Fibroblast of villous mesenchyme (primary cell): ENCODE measurements around the gene OGFRL1. TPM values are rescaled to one million over a fixed set of nuclear protein-coding genes. Genes with fewer than 3 reads are reported as not detected.

Experiments
- DNase-seq: peaks from one replicate; pipeline ENCODE4 v3.0.0-alpha.2; 2010; ENCODE audit warnings: low read depth
- H3K4me3 ChIP-seq: 2 replicates; pipeline ENCODE4 v1.5.1; 2011; ENCODE audit warnings: low read depth, mild to moderate bottlenecking, low read length
- total RNA-seq: library from RNA; depleted of rRNA; stranded (reverse); fragments of >200 nt; gene quantifications from 2 replicates; pipeline ENCODE4 v1.2.3, GENCODE V29; 2012
- TF ChIP-seq, protein P1 (sequence below): IDR thresholded peaks from 2 replicates; pipeline ENCODE4 v1.5.1; 2012; ENCODE audit warnings: low read depth, mild to moderate bottlenecking, low read length; ENCODE audit not compliant: insufficient read depth

OGFRL1 gene
- total RNA-seq, 1 donor: 241 TPM

DNA sequence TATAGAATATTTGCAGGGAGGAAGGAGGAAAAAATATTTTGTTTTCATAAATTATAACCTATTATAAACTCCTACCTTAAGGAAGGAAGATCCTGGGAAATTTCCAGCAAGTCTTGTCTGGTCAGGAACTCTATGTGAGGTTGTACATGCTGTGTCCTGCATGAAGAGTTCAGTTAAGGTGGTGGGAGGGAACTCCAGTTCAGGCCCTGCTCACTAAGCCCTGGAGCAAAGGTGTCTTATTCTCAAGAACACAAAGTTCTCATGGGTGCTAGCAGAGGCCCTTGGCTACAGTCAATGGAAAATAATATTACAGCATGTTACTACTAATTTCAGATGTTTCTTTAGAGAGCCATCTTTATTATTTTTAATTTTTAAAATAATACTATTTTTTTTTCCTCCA lies 3.8 kb upstream of the OGFRL1 start:
- no peak overlapping the region for H3K4me3 ChIP-seq
- TF ChIP-seq, protein P1, sequence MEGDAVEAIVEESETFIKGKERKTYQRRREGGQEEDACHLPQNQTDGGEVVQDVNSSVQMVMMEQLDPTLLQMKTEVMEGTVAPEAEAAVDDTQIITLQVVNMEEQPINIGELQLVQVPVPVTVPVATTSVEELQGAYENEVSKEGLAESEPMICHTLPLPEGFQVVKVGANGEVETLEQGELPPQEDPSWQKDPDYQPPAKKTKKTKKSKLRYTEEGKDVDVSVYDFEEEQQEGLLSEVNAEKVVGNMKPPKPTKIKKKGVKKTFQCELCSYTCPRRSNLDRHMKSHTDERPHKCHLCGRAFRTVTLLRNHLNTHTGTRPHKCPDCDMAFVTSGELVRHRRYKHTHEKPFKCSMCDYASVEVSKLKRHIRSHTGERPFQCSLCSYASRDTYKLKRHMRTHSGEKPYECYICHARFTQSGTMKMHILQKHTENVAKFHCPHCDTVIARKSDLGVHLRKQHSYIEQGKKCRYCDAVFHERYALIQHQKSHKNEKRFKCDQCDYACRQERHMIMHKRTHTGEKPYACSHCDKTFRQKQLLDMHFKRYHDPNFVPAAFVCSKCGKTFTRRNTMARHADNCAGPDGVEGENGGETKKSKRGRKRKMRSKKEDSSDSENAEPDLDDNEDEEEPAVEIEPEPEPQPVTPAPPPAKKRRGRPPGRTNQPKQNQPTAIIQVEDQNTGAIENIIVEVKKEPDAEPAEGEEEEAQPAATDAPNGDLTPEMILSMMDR: no peak
- no peak for DNase-seq

DNA sequence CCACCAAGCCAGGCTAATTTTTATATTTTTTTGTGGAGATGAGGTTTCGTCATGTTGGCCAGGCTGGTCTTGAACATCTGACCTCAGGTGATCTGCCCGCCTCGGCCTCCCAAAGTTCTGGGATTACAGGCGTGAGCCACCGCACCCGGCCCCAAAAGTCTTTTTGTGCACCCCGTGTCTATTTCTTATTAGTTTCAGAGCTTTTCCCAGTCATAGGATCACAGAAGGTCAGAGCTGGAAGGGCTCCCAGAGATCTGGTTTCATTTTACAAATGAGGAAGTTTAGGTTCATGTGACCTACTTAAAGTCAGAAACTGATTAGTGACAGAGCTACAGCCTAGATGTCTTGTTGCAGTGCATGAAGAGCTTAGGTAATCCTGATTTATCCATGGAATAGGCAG lies 1.6 kb upstream of the OGFRL1 start:
- DNase-seq: peak; percentile 71
- TF ChIP-seq, protein P1: no peak
- H3K4me3 ChIP-seq: no peak overlapping the region

DNA sequence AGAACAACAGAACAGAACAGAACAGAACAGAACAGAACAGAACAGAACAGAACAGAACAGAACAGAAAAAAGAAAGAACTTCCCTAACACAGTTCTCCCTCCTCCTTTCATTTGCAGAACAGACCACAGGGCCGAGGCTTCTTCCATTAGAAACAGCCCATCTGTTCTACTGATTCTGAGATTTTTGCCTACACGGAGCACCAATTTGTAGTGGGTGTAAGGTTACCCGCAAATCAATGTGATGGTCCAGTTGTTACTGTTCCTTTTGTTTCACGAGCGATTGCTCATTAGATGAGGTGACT lies 734 bp upstream of the OGFRL1 start:
- TF ChIP-seq, protein P1: no peak
- H3K4me3 ChIP-seq: peak overlapping the region; percentile 67
- no peak for DNase-seq

DNA sequence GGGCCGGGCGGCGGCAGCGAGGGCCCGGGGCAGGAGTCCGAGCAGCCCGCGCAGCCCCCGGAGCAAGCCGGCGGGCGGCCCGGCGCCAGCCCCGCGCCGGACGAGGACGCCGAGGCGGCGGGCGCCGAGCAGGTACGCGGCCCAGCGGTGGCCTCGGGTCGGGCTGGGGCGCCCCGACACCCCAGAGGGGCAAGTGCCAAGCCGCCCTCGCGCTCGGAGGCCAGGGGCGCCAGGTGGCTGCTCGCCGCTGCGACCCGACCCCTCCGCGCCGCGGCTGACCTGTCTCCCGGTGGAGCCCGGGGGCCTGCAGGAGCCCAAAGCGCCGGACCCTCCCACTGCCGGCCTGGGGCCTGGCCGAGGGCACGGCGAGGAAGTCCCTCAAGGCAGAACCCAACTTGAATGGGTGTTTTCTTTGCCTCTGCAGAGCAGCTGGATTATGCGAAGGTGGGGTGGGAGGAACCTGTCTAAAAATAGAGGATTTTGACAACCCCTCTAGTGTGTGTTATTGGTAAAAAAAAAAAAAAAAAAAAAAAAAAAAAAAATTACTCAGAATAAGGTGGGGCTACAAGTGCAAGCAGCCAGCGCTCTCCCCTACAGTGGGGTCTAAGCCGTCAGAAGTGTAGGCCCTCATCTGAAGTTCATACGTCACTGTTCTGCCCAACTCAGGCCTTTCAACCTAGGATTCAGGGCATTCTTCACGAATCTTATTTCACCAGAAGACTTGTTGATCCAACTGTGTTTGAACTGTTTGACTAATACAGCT lies 609 bp downstream of the OGFRL1 start:
- TF ChIP-seq, protein P1: no peak
- H3K4me3 ChIP-seq: peak overlapping the region; percentile 68
- DNase-seq: peak; percentile 51

DNA sequence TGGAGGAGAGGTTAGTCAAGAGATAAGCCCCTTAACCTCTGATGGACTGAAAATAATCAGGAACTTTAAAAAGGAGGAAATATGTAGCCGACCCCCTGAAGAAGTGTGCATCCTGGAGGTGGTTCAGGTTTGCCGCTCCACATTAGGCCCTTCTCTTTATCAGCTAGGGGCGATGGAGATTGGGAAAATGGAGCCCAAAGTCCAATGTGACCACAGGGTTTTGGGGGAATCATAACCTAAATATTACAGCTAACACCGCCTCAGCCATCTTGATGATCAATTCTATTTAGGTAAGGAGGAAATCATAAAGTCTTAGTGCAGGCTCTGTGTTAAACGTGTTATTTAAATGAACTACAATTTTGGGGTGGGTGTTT lies 1.2 kb downstream of the OGFRL1 start:
- DNase-seq: no peak
- TF ChIP-seq, protein P1: no peak
- peak overlapping the region; percentile 68 for H3K4me3 ChIP-seq

DNA sequence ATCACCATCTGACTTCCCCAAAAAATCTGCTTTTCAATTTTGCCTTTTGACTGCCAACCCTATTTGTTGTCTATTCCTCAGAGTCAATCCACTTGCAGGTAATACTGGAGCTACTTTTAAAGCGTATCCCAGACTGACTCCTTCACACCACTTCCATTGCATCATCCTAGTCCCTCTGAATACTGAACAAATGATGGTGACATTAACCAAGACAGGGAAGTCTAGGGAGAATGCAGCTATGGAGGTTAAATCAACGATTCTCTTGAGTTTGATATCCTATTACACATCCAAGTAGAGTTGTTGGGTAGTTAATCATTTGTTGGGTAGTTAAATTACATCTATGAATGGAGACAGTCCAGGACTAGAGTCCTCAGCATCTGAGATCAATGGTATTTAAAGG lies 2.0 kb downstream of the OGFRL1 start:
- H3K4me3 ChIP-seq: peak overlapping the region; percentile 68
- TF ChIP-seq, protein P1: no peak
- DNase-seq: no peak

DNA sequence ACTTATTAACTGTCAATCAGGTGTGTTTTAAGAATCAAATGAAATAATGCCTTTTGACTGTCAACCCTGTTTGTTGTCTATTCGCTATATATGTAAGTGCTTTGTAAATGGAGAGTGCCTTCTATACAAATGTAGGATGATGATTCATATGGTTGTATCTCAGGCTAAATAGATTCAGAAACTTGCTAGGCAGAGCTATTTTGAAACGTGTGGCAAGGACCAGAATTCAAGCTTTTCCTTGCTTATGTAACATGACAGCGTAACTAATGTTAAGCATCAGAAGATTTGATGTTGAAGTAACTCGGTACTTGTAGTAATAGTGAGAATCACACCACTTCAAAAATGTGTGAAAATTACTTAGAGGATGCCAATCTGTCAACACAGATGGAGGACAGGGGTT lies 3.4 kb downstream of the OGFRL1 start:
- peak overlapping the region; percentile 68 for H3K4me3 ChIP-seq
- peak; percentile 22 for DNase-seq
- TF ChIP-seq, protein P1: no peak
